Heart left ventricle (tissue), 13 donors: ENCODE data around the gene GLT8D2.

Experiments
- CTCF ChIP-seq, 12 donors: fragments of 200-600 bp; sonication (generic) in 4 of 12; IDR thresholded peaks; one replicate each; pipeline versions ENCODE4 v1.5.0 to v1.8.0; 2018 to 2022; ENCODE audit warnings: antibody characterized with exemption in 12 of 12, mild to moderate bottlenecking in 5 of 12
- POLR2A ChIP-seq, 2 donors: fragments of 450-650 bp; IDR thresholded peaks; one replicate each; pipeline ENCODE4 v1.6.1; 2017; ENCODE audit warnings: antibody characterized with exemption in 2 of 2, mild to moderate bottlenecking in 2 of 2, moderate library complexity in 2 of 2
- donor health status: ischemic (EF 13 %, LVEDD 7.1; RV severe dilation, severe dysfunction).
- donor health status: DM: no; HTN: yes; CAD: no.
- donor health status: DM: no; HTN: no; CAD: no.
- donor health status: ischemic (EF 25% LVEDD 6.9; RV normal size, moderate dysfunction).
- donor health status: ischemic (EF 25% LVEDD 5.7; RV mildly dilated, moderate dysfunction).
- donor health status: ischemic (EF 35%, LVEDD 5.7; RV mildly dilated, moderate dysfunction).
- donor health status: nonischemic (EF 11% LVEDD 7.7; RV severe dilation, severe dysfunction).
- donor health status: DM: yes; HTN: yes; CAD: no.
- donor health status: PGD.
- donor health status: ischemic (EF 29% LVEDD 5.4; RV normal size, mild dysfunction).
- donor health status: nonischemic (EF 23%, LVEDD 6.1; RV moderate dilation, normal function).

- no peak for TF ChIP-seq CTCF (IDR thresholded peaks at IDR 0.05)
- no peak for TF ChIP-seq POLR2A (IDR thresholded peaks at IDR 0.05)
These were observed 5.8 kb upstream of the GLT8D2 start for GRCh38 chr12:104055686-104056388.
